UCSD-AML1 (cell line): Measurements from ENCODE around the gene VAT1.
A peak's percentile ranks its signal among the peaks of the same experiment; 100 is the strongest.
"Not testable (repeated sequence)": the region's sequence is repeated elsewhere in the genome, so short reads cannot be mapped to it uniquely, and the experiment has no call there.

Experiments
- DNase-seq: peaks from one replicate; lab custom pipeline; 2025; ENCODE audit not compliant: unreplicated experiment; lab: John Stamatoyannopoulos, UW

VAT1 gene

GRCh38 chr17:43021741-43022512 is at the start of gene VAT1:
TSS of gene VAT1 (minus strand) at chr17:43022385. CDS start at chr17:43022322, 63 bp downstream.
- DNase-seq: peak; percentile 83

- DNase-seq: no peak
Measured at GRCh38 chr17:43070872-43071271, 48.7 kb upstream of the VAT1 start.

- DNase-seq: no peak
Measured at GRCh38 chr17:43070257-43070656, 48.1 kb upstream of the VAT1 start.

GRCh38 chr17:43069368-43069898 is 47.2 kb upstream of the VAT1 start:
- DNase-seq: no peak

- DNase-seq: no peak
Measured at GRCh38 chr17:43068570-43069367, 46.6 kb upstream of the VAT1 start.

GRCh38 chr17:43062984-43063638 is 40.9 kb upstream of the VAT1 start:
- no peak for DNase-seq

GRCh38 chr17:43056051-43056450 is 33.9 kb upstream of the VAT1 start:
- no peak for DNase-seq

GRCh38 chr17:43053008-43053407 is 30.8 kb upstream of the VAT1 start:
- DNase-seq: not testable (repeated sequence)

- DNase-seq: no peak
Measured at GRCh38 chr17:43051969-43052368, 29.8 kb upstream of the VAT1 start.

- no peak for DNase-seq
Measured at GRCh38 chr17:43044024-43044423, 21.8 kb upstream of the VAT1 start.

GRCh38 chr17:43043307-43043706 is 21.1 kb upstream of the VAT1 start:
- DNase-seq: no peak

GRCh38 chr17:43042025-43042628 is 19.9 kb upstream of the VAT1 start:
- DNase-seq: no peak

GRCh38 chr17:43040655-43041054 is 18.5 kb upstream of the VAT1 start:
- no peak for DNase-seq

- DNase-seq: no peak
Measured at GRCh38 chr17:43039646-43040045, 17.5 kb upstream of the VAT1 start.

- DNase-seq: no peak
Measured at GRCh38 chr17:43034894-43035293, 12.7 kb upstream of the VAT1 start.

GRCh38 chr17:43033948-43034881 is 12.0 kb upstream of the VAT1 start:
- no peak for DNase-seq

GRCh38 chr17:43031666-43032065 is 9.5 kb upstream of the VAT1 start:
- DNase-seq: no peak

- no peak for DNase-seq
Measured at GRCh38 chr17:43030137-43030767, 8.1 kb upstream of the VAT1 start.

GRCh38 chr17:43028221-43028861 is 6.2 kb upstream of the VAT1 start:
- DNase-seq: no peak
